ENCODE results near the gene MSH5. TPM values are rescaled to one million over a fixed set of nuclear protein-coding genes. Genes with fewer than 3 reads are reported as not detected.

Gene MSH5
- total RNA-seq, 6 donors from 2014 or later, result 7.3 to 52.4 (median 13.1) TPM

DNA sequence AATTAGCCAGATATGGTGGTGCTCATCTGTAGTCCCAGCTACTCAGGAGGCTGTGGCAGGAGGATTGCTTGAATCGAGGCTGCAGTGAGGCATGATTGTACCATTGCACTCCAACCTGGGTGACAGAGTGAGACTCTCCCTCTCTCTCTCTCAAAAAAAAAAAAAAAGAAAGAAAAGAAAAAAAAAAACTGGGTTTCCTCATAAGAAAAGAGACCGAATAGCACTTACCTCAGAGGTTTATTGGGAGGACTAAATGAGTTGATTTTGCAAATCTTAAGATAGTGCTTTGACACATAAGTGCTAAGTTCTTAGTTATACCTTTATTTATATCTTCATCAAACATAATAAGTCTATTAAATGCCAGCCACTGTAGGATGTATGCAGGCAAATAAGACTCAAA is 31.1 kb downstream of the MSH5 start:
- H3K4me3 ChIP-seq, result no peak overlapping the region
- H3K4me1 ChIP-seq, result peaks cover 0 to 6% (median 4%) of the 10 kb centered on the region in 4 donors
- H3K27me3 ChIP-seq, result no peaks in the 10 kb centered on the region
- H3K27ac ChIP-seq, result no peak overlapping the region
- no peak for TF ChIP-seq POLR2AphosphoS5 (IDR thresholded peaks at IDR 0.05)
- TF ChIP-seq EP300 (IDR thresholded peaks at IDR 0.05), result no peak
- TF ChIP-seq, protein P1, sequence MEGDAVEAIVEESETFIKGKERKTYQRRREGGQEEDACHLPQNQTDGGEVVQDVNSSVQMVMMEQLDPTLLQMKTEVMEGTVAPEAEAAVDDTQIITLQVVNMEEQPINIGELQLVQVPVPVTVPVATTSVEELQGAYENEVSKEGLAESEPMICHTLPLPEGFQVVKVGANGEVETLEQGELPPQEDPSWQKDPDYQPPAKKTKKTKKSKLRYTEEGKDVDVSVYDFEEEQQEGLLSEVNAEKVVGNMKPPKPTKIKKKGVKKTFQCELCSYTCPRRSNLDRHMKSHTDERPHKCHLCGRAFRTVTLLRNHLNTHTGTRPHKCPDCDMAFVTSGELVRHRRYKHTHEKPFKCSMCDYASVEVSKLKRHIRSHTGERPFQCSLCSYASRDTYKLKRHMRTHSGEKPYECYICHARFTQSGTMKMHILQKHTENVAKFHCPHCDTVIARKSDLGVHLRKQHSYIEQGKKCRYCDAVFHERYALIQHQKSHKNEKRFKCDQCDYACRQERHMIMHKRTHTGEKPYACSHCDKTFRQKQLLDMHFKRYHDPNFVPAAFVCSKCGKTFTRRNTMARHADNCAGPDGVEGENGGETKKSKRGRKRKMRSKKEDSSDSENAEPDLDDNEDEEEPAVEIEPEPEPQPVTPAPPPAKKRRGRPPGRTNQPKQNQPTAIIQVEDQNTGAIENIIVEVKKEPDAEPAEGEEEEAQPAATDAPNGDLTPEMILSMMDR (IDR thresholded peaks at IDR 0.05), result no peak
- no peak for TF ChIP-seq POLR2A (IDR thresholded peaks at IDR 0.05)
- DNase-seq (no peak), ATAC-seq (ENCODE audit: low FRiP score in 2 of 2) (no peak)
- H3K9me3 ChIP-seq, result no peaks in the 10 kb centered on the region
- WGBS, 2 donors, result 73 to 88% methylated on average over 2 of the region's 2 CpGs
- H3K36me3 ChIP-seq, result no peaks in the 10 kb centered on the region

DNA sequence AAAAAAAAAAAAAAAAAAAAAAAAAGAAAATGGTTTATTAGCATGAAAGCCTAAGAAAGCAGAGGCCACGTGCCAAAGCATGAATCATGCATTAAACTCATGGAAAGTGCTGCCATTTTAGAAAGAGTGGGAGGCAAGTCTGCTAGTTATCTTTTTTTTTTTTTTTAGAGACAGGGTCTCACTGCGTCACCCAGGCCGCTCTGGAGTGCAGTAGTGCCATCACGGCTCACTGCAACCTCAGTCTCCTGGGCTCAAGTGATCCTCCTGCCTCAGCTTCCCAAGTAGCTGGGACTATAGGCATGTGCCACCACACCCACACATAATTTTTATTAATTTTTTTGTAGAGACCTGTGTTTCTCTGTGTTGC is 32.2 kb downstream of the MSH5 start:
- ATAC-seq (ENCODE audit: low FRiP score in 2 of 2), result no peak
- H3K9me3 ChIP-seq, result no peaks in the 10 kb centered on the region
- DNase-seq, result no peak
- H3K36me3 ChIP-seq, result no peaks in the 10 kb centered on the region
- H3K27me3 ChIP-seq, result no peaks in the 10 kb centered on the region
- TF ChIP-seq, protein P1 (IDR thresholded peaks at IDR 0.05), result no peak
- no peak for TF ChIP-seq EP300 (IDR thresholded peaks at IDR 0.05)
- TF ChIP-seq POLR2AphosphoS5 (IDR thresholded peaks at IDR 0.05), result no peak
- TF ChIP-seq POLR2A (IDR thresholded peaks at IDR 0.05), result no peak
- peaks cover 6 to 14% (median 7%) of the 10 kb centered on the region in 4 donors for H3K4me1 ChIP-seq
- 71 to 83% methylated on average over 4 of the region's 4 CpGs for WGBS, 2 donors
- no peak overlapping the region for H3K4me3 ChIP-seq
- H3K27ac ChIP-seq, result no peak overlapping the region

DNA sequence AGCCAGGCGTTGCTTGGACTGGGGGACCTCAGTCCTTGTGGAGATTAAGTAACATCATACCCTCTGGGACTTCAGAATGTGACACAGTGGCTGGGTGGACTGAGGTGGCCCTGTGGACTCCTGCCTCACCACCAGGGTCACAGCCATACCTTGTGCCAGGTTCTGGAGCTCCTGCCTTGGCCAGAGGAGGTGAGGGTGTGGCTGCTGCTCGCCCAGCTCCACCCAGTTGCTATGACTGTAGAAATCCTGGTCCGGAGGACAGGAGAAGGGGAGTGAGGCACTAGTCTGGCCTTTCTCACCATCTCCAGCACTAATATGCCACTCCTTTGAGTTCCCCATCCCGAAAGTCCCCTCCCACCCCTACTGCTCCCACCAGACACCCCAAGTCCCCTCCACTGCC is 35.4 kb downstream of the MSH5 start:
- 75 to 76% methylated on average over 4 of the region's 4 CpGs for WGBS, 2 donors
- H3K4me3 ChIP-seq, result no peak overlapping the region
- ATAC-seq (ENCODE audit: low FRiP score in 2 of 2) (no peak), DNase-seq (no peak)
- H3K4me1 ChIP-seq, result peaks cover 7 to 22% (median 12%) of the 10 kb centered on the region in 4 donors
- no peak for TF ChIP-seq EP300 (IDR thresholded peaks at IDR 0.05)
- TF ChIP-seq, protein P1 (IDR thresholded peaks at IDR 0.05), result no peak
- TF ChIP-seq POLR2A (IDR thresholded peaks at IDR 0.05), result no peak
- TF ChIP-seq POLR2AphosphoS5 (IDR thresholded peaks at IDR 0.05), result no peak
- no peak overlapping the region for H3K27ac ChIP-seq
- H3K36me3 ChIP-seq, result peaks cover under 1 to 23% (median 18%) of the 10 kb centered on the region in 4 donors
- no peaks in the 10 kb centered on the region for H3K27me3 ChIP-seq
- H3K9me3 ChIP-seq, result no peaks in the 10 kb centered on the region

DNA sequence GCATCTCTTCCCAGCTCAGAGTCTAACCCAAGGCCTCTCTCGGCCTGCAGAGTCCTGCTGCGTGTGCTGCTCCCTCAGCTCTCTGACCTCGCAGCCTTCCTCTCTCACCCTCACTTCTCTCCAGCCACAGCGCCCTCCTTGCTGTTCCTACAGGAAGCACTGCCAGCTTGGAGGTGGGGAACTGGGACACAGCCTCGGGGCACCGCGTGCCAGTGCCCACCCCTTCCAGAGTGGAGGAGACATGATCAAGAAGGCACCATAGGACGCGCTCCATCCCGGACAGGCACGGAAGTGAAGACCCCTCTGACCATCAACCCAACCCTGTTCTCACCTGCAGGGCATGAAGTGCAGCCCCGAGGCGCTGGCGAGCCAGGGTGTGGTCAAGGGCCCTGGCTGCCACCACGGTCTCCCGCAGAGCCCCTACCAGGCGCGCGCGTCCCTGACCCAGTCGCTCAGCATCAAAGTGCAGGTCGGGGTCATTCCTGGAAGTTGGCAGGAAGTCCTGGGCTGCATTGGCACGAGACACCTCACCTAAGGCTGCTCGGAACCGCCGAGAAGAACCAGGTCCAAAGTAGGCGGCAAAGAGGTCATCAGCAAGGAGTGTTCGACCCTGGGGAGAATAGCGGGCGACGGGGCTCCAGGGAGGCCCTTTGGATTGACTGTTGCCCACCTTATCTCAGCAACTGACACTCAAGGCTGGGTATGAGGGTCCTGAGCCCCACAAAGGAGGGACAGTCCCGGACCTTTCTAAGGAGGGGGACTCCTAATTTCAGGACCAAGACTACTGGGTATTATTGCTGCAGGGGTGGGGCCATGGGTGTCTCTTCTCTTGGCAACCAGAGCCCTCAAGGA is 36.1 kb downstream of the MSH5 start:
- 82 to 86% methylated on average over 18 to 32 of the region's 32 CpGs for WGBS, 2 donors
- Histone ChIP-seq H3K27ac (peak overlapping the region in 1 of 4 donors; percentile 75), H3K4me3 (no peak overlapping the region), H3K4me1 (peaks cover 7 to 22% (median 12%) of the 10 kb centered on the region in 4 donors), H3K27me3 (no peaks in the 10 kb centered on the region), H3K36me3 (peaks cover 3 to 30% (median 25%) of the 10 kb centered on the region in 4 donors), H3K9me3 (no peaks in the 10 kb centered on the region)
- ATAC-seq (ENCODE audit: low FRiP score in 2 of 2) (no peak), DNase-seq (peak in 1 of 2 donors; percentile 76)
- TF ChIP-seq, protein P1 (IDR thresholded peaks at IDR 0.05), result no peak
- no peak for TF ChIP-seq POLR2A (IDR thresholded peaks at IDR 0.05)
